H9 (cell line): ENCODE data around the gene THBS4. TPM values are rescaled to one million over a fixed set of nuclear protein-coding genes. Genes with fewer than 3 reads are reported as not detected.

Experiments used
- DNase-seq: peaks from one replicate; pipeline ENCODE4 v3.0.0-alpha.2; 2017
- H2AFZ ChIP-seq: one replicate; pipeline ENCODE4 v1.6.1; 2013; ENCODE audit warnings: mild to moderate bottlenecking, low read length, control low read depth, moderate library complexity
- H2AK5ac ChIP-seq: 2 replicates; pipeline ENCODE4 v1.6.1; 2013; ENCODE audit warnings: low read length, control low read depth, mixed read lengths; ENCODE audit not compliant: insufficient read length
- H2BK120ac ChIP-seq: one replicate; pipeline ENCODE4 v1.6.1; 2013; ENCODE audit warnings: low read depth, mild to moderate bottlenecking, low read length, control low read depth, inconsistent platforms; ENCODE audit not compliant: poor library complexity, severe bottlenecking
- H2BK12ac ChIP-seq: 2 replicates; pipeline ENCODE4 v1.6.1; 2013; ENCODE audit warnings: low read length, control low read depth, mixed read lengths, low read depth; ENCODE audit not compliant: insufficient read length
- H2BK15ac ChIP-seq: 2 replicates; pipeline ENCODE4 v1.6.1; 2013; ENCODE audit warnings: low read depth, low read length, control low read depth
- H2BK20ac ChIP-seq: one replicate; pipeline ENCODE4 v1.6.1; 2013; ENCODE audit warnings: low read depth, mild to moderate bottlenecking, low read length, control low read depth, inconsistent platforms; ENCODE audit not compliant: poor library complexity, severe bottlenecking
- H2BK5ac ChIP-seq: 2 replicates; pipeline ENCODE4 v1.6.1; 2013; ENCODE audit warnings: low read length, control low read depth, mixed read lengths; ENCODE audit not compliant: insufficient read length
- H3K14ac ChIP-seq: 2 replicates; pipeline ENCODE4 v1.6.1; 2013; ENCODE audit warnings: low read length, control low read depth; ENCODE audit not compliant: insufficient read depth
- H3K18ac ChIP-seq: 2 replicates; pipeline ENCODE4 v1.6.1; 2013; ENCODE audit warnings: low read depth, mild to moderate bottlenecking, mixed read lengths, low read length, control low read depth; ENCODE audit not compliant: insufficient read length
- H3K23ac ChIP-seq: 2 replicates; pipeline ENCODE4 v1.6.1; 2013; ENCODE audit warnings: low read length, control low read depth, mixed read lengths, low read depth; ENCODE audit not compliant: insufficient read length
- H3K23me2 ChIP-seq: 2 replicates; pipeline ENCODE4 v1.6.1; 2013; ENCODE audit warnings: low read depth, mild to moderate bottlenecking, mixed read lengths, low read length, control low read depth; ENCODE audit not compliant: insufficient read length, poor library complexity, severe bottlenecking
- H3K27ac ChIP-seq: 2 replicates; pipeline ENCODE4 v1.5.1; 2013; ENCODE audit warnings: low read length, control low read depth, mixed read lengths, low read depth; ENCODE audit not compliant: insufficient read length
- H3K27me3 ChIP-seq: 2 replicates; pipeline ENCODE4 v1.6.1; 2013; ENCODE audit warnings: low read length, control low read depth, inconsistent platforms; ENCODE audit not compliant: insufficient read depth
- H3K4ac ChIP-seq: 2 replicates; pipeline ENCODE4 v1.6.1; 2013; ENCODE audit warnings: low read depth, mild to moderate bottlenecking, control low read depth, inconsistent platforms, low read length, moderate library complexity
- H3K4me1 ChIP-seq: 2 replicates; pipeline ENCODE4 v1.6.1; 2013; ENCODE audit warnings: low read length, control low read depth, inconsistent platforms; ENCODE audit not compliant: insufficient read depth
- H3K4me2 ChIP-seq: 2 replicates; pipeline ENCODE4 v1.6.1; 2013; ENCODE audit warnings: low read length, control low read depth, mixed read lengths; ENCODE audit not compliant: insufficient read length, insufficient read depth
- H3K56ac ChIP-seq: 2 replicates; pipeline ENCODE4 v1.6.1; 2013; ENCODE audit warnings: low read depth, mild to moderate bottlenecking, mixed read lengths, low read length, control low read depth; ENCODE audit not compliant: insufficient read length
- H3K79me1 ChIP-seq: 2 replicates; pipeline ENCODE4 v1.6.1; 2013; ENCODE audit warnings: low read depth, mild to moderate bottlenecking, moderate library complexity, low read length, control low read depth, inconsistent platforms; ENCODE audit not compliant: insufficient read depth, poor library complexity, severe bottlenecking
- H3K79me2 ChIP-seq: 2 replicates; pipeline ENCODE4 v1.6.1; 2013; ENCODE audit warnings: low read length, control low read depth, inconsistent platforms; ENCODE audit not compliant: insufficient read depth
- H3K9ac ChIP-seq: 2 replicates; pipeline ENCODE4 v1.6.1; 2013; ENCODE audit warnings: low read length, control low read depth, mixed read lengths; ENCODE audit not compliant: insufficient read length; ENCODE audit errors: extremely low read depth
- H3K9me3 ChIP-seq: one replicate; pipeline ENCODE4 v1.6.1; 2013; ENCODE audit warnings: low read depth, low read length, inconsistent platforms; ENCODE audit not compliant: control insufficient read depth
- H3T11ph ChIP-seq: one replicate; pipeline ENCODE4 v1.6.1; 2013; ENCODE audit warnings: mild to moderate bottlenecking, low read length, control low read depth, inconsistent platforms
- H4K20me1 ChIP-seq: one replicate; pipeline ENCODE4 v1.6.1; 2013; ENCODE audit not compliant: control insufficient read depth, insufficient read length, insufficient read depth
- H4K5ac ChIP-seq: 2 replicates; pipeline ENCODE4 v1.6.1; 2013; ENCODE audit warnings: low read depth, mild to moderate bottlenecking, mixed read lengths, low read length, control low read depth; ENCODE audit not compliant: insufficient read length
- H4K8ac ChIP-seq: replicated peaks from 2 replicates; pipeline ENCODE4 v1.6.1; 2013; ENCODE audit warnings: low read length, control low read depth, mixed read lengths, low read depth; ENCODE audit not compliant: insufficient read length
- H4K91ac ChIP-seq: 2 replicates; pipeline ENCODE4 v1.6.1; 2013; ENCODE audit warnings: low read depth, mild to moderate bottlenecking, moderate library complexity, mixed read lengths, low read length, control low read depth; ENCODE audit not compliant: insufficient read length
- H3K27ac Mint-ChIP-seq, 3 experiments: 2 replicates in 2 of 3; 3 replicates in 1 of 3; pipeline ENCODE4 v1.8.0; 2020 to 2021; ENCODE audit warnings: mixed read lengths in 3 of 3, mild to moderate bottlenecking in 1 of 3, moderate library complexity in 1 of 3
- H3K27me3 Mint-ChIP-seq: 2 replicates; pipeline ENCODE4 v1.8.0; 2021; ENCODE audit warnings: low read depth, mild to moderate bottlenecking, moderate library complexity, mixed read lengths
- H3K36me3 Mint-ChIP-seq, 3 experiments: 2 replicates in 2 of 3; 3 replicates in 1 of 3; pipeline ENCODE4 v1.8.0; 2020 to 2021; ENCODE audit warnings: low read depth in 3 of 3, mixed read lengths in 3 of 3; ENCODE audit not compliant: insufficient read depth in 1 of 3
- H3K4me1 Mint-ChIP-seq, 2 experiments: 2 replicates each; pipeline ENCODE4 v1.8.0; 2020; ENCODE audit warnings: mixed read lengths in 2 of 2
- H3K4me3 Mint-ChIP-seq, 2 experiments: 2 replicates in 1 of 2; 3 replicates in 1 of 2; pipeline ENCODE4 v1.8.0; 2020 to 2021; ENCODE audit warnings: mild to moderate bottlenecking in 2 of 2, mixed read lengths in 2 of 2, moderate library complexity in 1 of 2
- H3K9me3 Mint-ChIP-seq, 2 experiments: 2 replicates in 1 of 2; 3 replicates in 1 of 2; pipeline ENCODE4 v1.8.0; 2020; ENCODE audit warnings: mild to moderate bottlenecking in 2 of 2, mixed read lengths in 2 of 2, moderate library complexity in 1 of 2
- CTCF ChIP-seq: fragments of 200-600 bp; sonication (generic); conservative IDR thresholded peaks from 3 replicates; pipeline ENCODE4 v1.8.0; 2021; ENCODE audit warnings: antibody characterized with exemption, mild to moderate bottlenecking
- total RNA-seq: library from RNA; stranded (reverse); gene quantifications from 2 replicates; pipeline ENCODE4 v1.2.1, GENCODE V29; 2021

THBS4 gene
- total RNA-seq, 1 experiment from 2014 or later: 19.0 TPM

- H3K4me3 Mint-ChIP-seq: no peak overlapping the region; a peak in 1 of 5 replicates
- H3K4me2 ChIP-seq: no peak overlapping the region
- no peak overlapping the region for H3K23ac ChIP-seq
- no peak overlapping the region for H2AK5ac ChIP-seq
- no peak overlapping the region for H3K27ac ChIP-seq
- H3K56ac ChIP-seq: no peak overlapping the region
- no peak overlapping the region for H3K18ac ChIP-seq
- H2AFZ ChIP-seq: no peak overlapping the region
- H4K91ac ChIP-seq: no peak overlapping the region
- no peak for DNase-seq
- no peaks in the 10 kb centered on the region for H3K9me3 ChIP-seq
- H3K9me3 Mint-ChIP-seq: no peaks in the 10 kb centered on the region
- no peak overlapping the region for H2BK12ac ChIP-seq
- no peak overlapping the region for H2BK20ac ChIP-seq
- no peak for TF ChIP-seq CTCF
- no peaks in the 10 kb centered on the region for H3K36me3 Mint-ChIP-seq
- no peak overlapping the region for H3K14ac ChIP-seq
- H3K27me3 Mint-ChIP-seq: no peaks in the 10 kb centered on the region; the same call in 1 of the 2 replicates
- H3K4me1 ChIP-seq: no peaks in the 10 kb centered on the region
- H3T11ph ChIP-seq: no peak overlapping the region
- H3K23me2 ChIP-seq: no peaks in the 10 kb centered on the region
- H3K4me1 Mint-ChIP-seq: peaks cover 4 to 14% of the 10 kb centered on the region in 2 experiments
- no peak overlapping the region for H2BK5ac ChIP-seq
- no peak overlapping the region for H4K8ac ChIP-seq
- H2BK120ac ChIP-seq: no peak overlapping the region
- H3K9ac ChIP-seq: no peak overlapping the region
- H3K4ac ChIP-seq: no peak overlapping the region
- no peaks in the 10 kb centered on the region for H4K20me1 ChIP-seq
- no peak overlapping the region for H2BK15ac ChIP-seq
- H3K27ac Mint-ChIP-seq: no peak overlapping the region
- no peaks in the 10 kb centered on the region for H3K79me1 ChIP-seq
- no peaks in the 10 kb centered on the region for H3K27me3 ChIP-seq
- no peak overlapping the region for H4K5ac ChIP-seq
- H3K79me2 ChIP-seq: no peaks in the 10 kb centered on the region
These were observed 8.3 kb upstream of the THBS4 start for GRCh38 chr5:80026841-80027240.
